Keratinocyte (primary cell): ENCODE measurements around the gene AMN. TPM values are rescaled to one million over a fixed set of nuclear protein-coding genes. Genes with fewer than 3 reads are reported as not detected.

Source experiments
- DNase-seq: peaks from one replicate; pipeline ENCODE4 v3.0.0-alpha.2; 2011; ENCODE audit warnings: low read depth, missing footprints, low spot score
- FAIRE-seq: peaks from 2 replicates; lab custom pipeline; 2011; peaks lifted over from hg19 to GRCh38; lab: Jason Lieb, UNC
- H2AFZ ChIP-seq: 2 replicates; pipeline ENCODE4 v1.6.0; 2012; ENCODE audit warnings: low read length, control low read depth, inconsistent platforms; ENCODE audit not compliant: control insufficient read depth
- H3K27ac ChIP-seq: 2 replicates; pipeline ENCODE4 v1.5.1; 2011; ENCODE audit warnings: low read length; ENCODE audit not compliant: control insufficient read depth, insufficient read depth
- H3K27me3 ChIP-seq: 3 replicates; pipeline ENCODE4 v1.6.0; 2011; ENCODE audit warnings: low read length; ENCODE audit not compliant: control insufficient read depth, insufficient read depth; ENCODE audit errors: extremely low read depth
- H3K36me3 ChIP-seq, 2 experiments: 2 replicates in 1 of 2; 3 replicates in 1 of 2; pipeline ENCODE4 v1.5.1; 2011; ENCODE audit warnings: low read length in 2 of 2, mild to moderate bottlenecking in 1 of 2; ENCODE audit not compliant: control insufficient read depth in 2 of 2, insufficient read depth in 2 of 2; ENCODE audit errors: extremely low read depth in 1 of 2
- H3K4me1 ChIP-seq: 3 replicates; pipeline ENCODE4 v1.5.1; 2011; ENCODE audit warnings: low read length; ENCODE audit not compliant: control insufficient read depth, insufficient read depth; ENCODE audit errors: extremely low read depth
- H3K4me2 ChIP-seq: 3 replicates; pipeline ENCODE4 v1.6.0; 2011; ENCODE audit warnings: low read depth, low read length; ENCODE audit not compliant: control insufficient read depth, insufficient read depth; ENCODE audit errors: extremely low read depth
- H3K4me3 ChIP-seq, 3 experiments: fragments of 200-600 bp in 1 of 3; sonication (generic) in 1 of 3; 2 replicates in 2 of 3; 3 replicates in 1 of 3; pipeline ENCODE4 v1.5.1; 2011 to 2016; ENCODE audit warnings: low read length in 3 of 3, mild to moderate bottlenecking in 3 of 3, control low read depth in 2 of 3, inconsistent platforms in 1 of 3, low read depth in 1 of 3, mixed read lengths in 1 of 3, mixed run types in 1 of 3, moderate library complexity in 1 of 3; ENCODE audit not compliant: control insufficient read depth in 2 of 3, insufficient read depth in 2 of 3; ENCODE audit errors: extremely low read depth in 1 of 3
- H3K79me2 ChIP-seq: 2 replicates; pipeline ENCODE4 v1.6.0; 2012; ENCODE audit warnings: low read length; ENCODE audit not compliant: control insufficient read depth, insufficient read depth
- H3K9ac ChIP-seq: 3 replicates; pipeline ENCODE4 v1.6.0; 2011; ENCODE audit warnings: low read length; ENCODE audit not compliant: control insufficient read depth, insufficient read depth; ENCODE audit errors: extremely low read depth
- H3K9me1 ChIP-seq: 3 replicates; pipeline ENCODE4 v1.6.0; 2011; ENCODE audit warnings: low read length; ENCODE audit not compliant: control insufficient read depth, insufficient read depth; ENCODE audit errors: extremely low read depth
- H3K9me3 ChIP-seq: 2 replicates; pipeline ENCODE4 v1.5.1; 2012; ENCODE audit warnings: low read depth, low read length; ENCODE audit not compliant: control insufficient read depth
- H4K20me1 ChIP-seq: 3 replicates; pipeline ENCODE4 v1.6.0; 2011; ENCODE audit warnings: low read length; ENCODE audit not compliant: control insufficient read depth, insufficient read depth; ENCODE audit errors: extremely low read depth
- CTCF ChIP-seq, 3 experiments: IDR thresholded peaks in 1 of 3; conservative IDR thresholded peaks in 1 of 3; optimal IDR thresholded peaks in 1 of 3; 2 replicates in 2 of 3; 3 replicates in 1 of 3; pipeline versions ENCODE3 to v1.5.1; 2011; ENCODE audit warnings: low read length in 3 of 3, mild to moderate bottlenecking in 3 of 3, moderate library complexity in 2 of 3, control low read depth in 1 of 3, inconsistent platforms in 1 of 3; ENCODE audit not compliant: insufficient read depth in 2 of 3; ENCODE audit errors: extremely low read depth in 1 of 3
- EZH2 ChIP-seq: IDR thresholded peaks from one replicate; pipeline ENCODE4 v1.6.1; 2012; ENCODE audit warnings: inconsistent platforms, mild to moderate bottlenecking, low read length, moderate library complexity
- dilution Hi-C: fragments of 300-500 bp; cut with MboI; formaldehyde crosslinking; loops from one replicate; pipeline ENCODE4 v1.7.0; 2020; ENCODE audit warnings: low sequenced_read_pairs; ENCODE audit not compliant: extremely low pct_ligation_motif_present
- polyA plus RNA-seq, 5 experiments: library from polyadenylated mRNA; depleted of rRNA in 3 of 5; stranded (reverse) in 3 of 5; stranded (forward) in 1 of 5; unstranded in 1 of 5; fragments of >200 nt; gene quantifications; 1 replicate in 1 of 5; 2 replicates in 3 of 5; 3 replicates in 1 of 5; pipeline versions ENCODE4 v1.2.1 to v1.2.3, GENCODE V29; 2011 to 2012; ENCODE audit warnings: missing spikeins in 2 of 5, low read depth in 1 of 5, low replicate concordance in 1 of 5

Gene AMN
- polyA plus RNA-seq, 1 donor (not counting 4 experiments of a cell fraction or from before 2014, with no cell fraction given): 0.22 TPM

- peaks cover 1% of the 10 kb centered on the region for H3K9me3 ChIP-seq
- no peak for FAIRE-seq
- H3K79me2 ChIP-seq: no peaks in the 10 kb centered on the region
- H4K20me1 ChIP-seq: no peaks in the 10 kb centered on the region
- no peaks in the 10 kb centered on the region for H3K36me3 ChIP-seq
- H3K27ac ChIP-seq: no peak overlapping the region
- DNase-seq: no peak
- dilution Hi-C loops: no loop called here
- peaks cover 4% of the 10 kb centered on the region for H3K4me1 ChIP-seq
- H3K27me3 ChIP-seq: peaks cover 17% of the 10 kb centered on the region
- H3K4me3 ChIP-seq: no peak overlapping the region
- no peak overlapping the region for H2AFZ ChIP-seq
- TF ChIP-seq CTCF (optimal IDR thresholded peaks at IDR 0.05 in 1 of 3, IDR thresholded peaks at IDR 0.05 in 1 of 3, conservative IDR thresholded peaks at IDR 0.05 in 1 of 3; ENCODE audit: extremely low read depth in 1 of 3, insufficient read depth in 2 of 3, low read length in 3 of 3): no peak
- no peak for TF ChIP-seq EZH2
- H3K9me1 ChIP-seq: no peaks in the 10 kb centered on the region
- H3K9ac ChIP-seq: no peak overlapping the region
- no peak overlapping the region for H3K4me2 ChIP-seq
These were observed 4.0 kb upstream of the AMN start for GRCh38 chr14:102918438-102918837.

GRCh38 chr14:102920273-102920997 lies 2.0 kb upstream of the AMN start:
- Histone ChIP-seq H3K27me3 (peaks cover 28% of the 10 kb centered on the region), H3K9me3 (peaks cover 1% of the 10 kb centered on the region), H3K36me3 (no peaks in the 10 kb centered on the region), H2AFZ (no peak overlapping the region), H3K4me1 (peaks cover 4% of the 10 kb centered on the region), H3K79me2 (no peaks in the 10 kb centered on the region), H3K27ac (no peak overlapping the region), H3K4me3 (no peak overlapping the region), H3K4me2 (no peak overlapping the region), H4K20me1 (no peaks in the 10 kb centered on the region), H3K9ac (no peak overlapping the region), H3K9me1 (no peaks in the 10 kb centered on the region)
- dilution Hi-C loops: no loop called here
- FAIRE-seq (no peak), DNase-seq (no peak)
- TF ChIP-seq EZH2 (no peak), CTCF (optimal IDR thresholded peaks at IDR 0.05 in 1 of 3, IDR thresholded peaks at IDR 0.05 in 1 of 3, conservative IDR thresholded peaks at IDR 0.05 in 1 of 3; ENCODE audit: extremely low read depth in 1 of 3, insufficient read depth in 2 of 3, low read length in 3 of 3) (no peak)
